H9 (cell line): Measurements from ENCODE around the gene CD164. TPM values are rescaled to one million over a fixed set of nuclear protein-coding genes. Genes with fewer than 3 reads are reported as not detected.

Source experiments
- DNase-seq: peaks from one replicate; pipeline ENCODE4 v3.0.0-alpha.2; 2017
- H2AFZ ChIP-seq: one replicate; pipeline ENCODE4 v1.6.1; 2013; ENCODE audit warnings: mild to moderate bottlenecking, low read length, control low read depth, moderate library complexity
- H2AK5ac ChIP-seq: 2 replicates; pipeline ENCODE4 v1.6.1; 2013; ENCODE audit warnings: low read length, control low read depth, mixed read lengths; ENCODE audit not compliant: insufficient read length
- H2BK120ac ChIP-seq: one replicate; pipeline ENCODE4 v1.6.1; 2013; ENCODE audit warnings: low read depth, mild to moderate bottlenecking, low read length, control low read depth, inconsistent platforms; ENCODE audit not compliant: poor library complexity, severe bottlenecking
- H2BK12ac ChIP-seq: 2 replicates; pipeline ENCODE4 v1.6.1; 2013; ENCODE audit warnings: low read length, control low read depth, mixed read lengths, low read depth; ENCODE audit not compliant: insufficient read length
- H2BK15ac ChIP-seq: 2 replicates; pipeline ENCODE4 v1.6.1; 2013; ENCODE audit warnings: low read depth, low read length, control low read depth
- H2BK20ac ChIP-seq: one replicate; pipeline ENCODE4 v1.6.1; 2013; ENCODE audit warnings: low read depth, mild to moderate bottlenecking, low read length, control low read depth, inconsistent platforms; ENCODE audit not compliant: poor library complexity, severe bottlenecking
- H2BK5ac ChIP-seq: 2 replicates; pipeline ENCODE4 v1.6.1; 2013; ENCODE audit warnings: low read length, control low read depth, mixed read lengths; ENCODE audit not compliant: insufficient read length
- H3K14ac ChIP-seq: 2 replicates; pipeline ENCODE4 v1.6.1; 2013; ENCODE audit warnings: low read length, control low read depth; ENCODE audit not compliant: insufficient read depth
- H3K18ac ChIP-seq: 2 replicates; pipeline ENCODE4 v1.6.1; 2013; ENCODE audit warnings: low read depth, mild to moderate bottlenecking, mixed read lengths, low read length, control low read depth; ENCODE audit not compliant: insufficient read length
- H3K23ac ChIP-seq: 2 replicates; pipeline ENCODE4 v1.6.1; 2013; ENCODE audit warnings: low read length, control low read depth, mixed read lengths, low read depth; ENCODE audit not compliant: insufficient read length
- H3K23me2 ChIP-seq: 2 replicates; pipeline ENCODE4 v1.6.1; 2013; ENCODE audit warnings: low read depth, mild to moderate bottlenecking, mixed read lengths, low read length, control low read depth; ENCODE audit not compliant: insufficient read length, poor library complexity, severe bottlenecking
- H3K27ac ChIP-seq: 2 replicates; pipeline ENCODE4 v1.5.1; 2013; ENCODE audit warnings: low read length, control low read depth, mixed read lengths, low read depth; ENCODE audit not compliant: insufficient read length
- H3K27me3 ChIP-seq: 2 replicates; pipeline ENCODE4 v1.6.1; 2013; ENCODE audit warnings: low read length, control low read depth, inconsistent platforms; ENCODE audit not compliant: insufficient read depth
- H3K4ac ChIP-seq: 2 replicates; pipeline ENCODE4 v1.6.1; 2013; ENCODE audit warnings: low read depth, mild to moderate bottlenecking, control low read depth, inconsistent platforms, low read length, moderate library complexity
- H3K4me1 ChIP-seq: 2 replicates; pipeline ENCODE4 v1.6.1; 2013; ENCODE audit warnings: low read length, control low read depth, inconsistent platforms; ENCODE audit not compliant: insufficient read depth
- H3K4me2 ChIP-seq: 2 replicates; pipeline ENCODE4 v1.6.1; 2013; ENCODE audit warnings: low read length, control low read depth, mixed read lengths; ENCODE audit not compliant: insufficient read length, insufficient read depth
- H3K56ac ChIP-seq: 2 replicates; pipeline ENCODE4 v1.6.1; 2013; ENCODE audit warnings: low read depth, mild to moderate bottlenecking, mixed read lengths, low read length, control low read depth; ENCODE audit not compliant: insufficient read length
- H3K79me1 ChIP-seq: 2 replicates; pipeline ENCODE4 v1.6.1; 2013; ENCODE audit warnings: low read depth, mild to moderate bottlenecking, moderate library complexity, low read length, control low read depth, inconsistent platforms; ENCODE audit not compliant: insufficient read depth, poor library complexity, severe bottlenecking
- H3K79me2 ChIP-seq: 2 replicates; pipeline ENCODE4 v1.6.1; 2013; ENCODE audit warnings: low read length, control low read depth, inconsistent platforms; ENCODE audit not compliant: insufficient read depth
- H3K9ac ChIP-seq: 2 replicates; pipeline ENCODE4 v1.6.1; 2013; ENCODE audit warnings: low read length, control low read depth, mixed read lengths; ENCODE audit not compliant: insufficient read length; ENCODE audit errors: extremely low read depth
- H3K9me3 ChIP-seq: one replicate; pipeline ENCODE4 v1.6.1; 2013; ENCODE audit warnings: low read depth, low read length, inconsistent platforms; ENCODE audit not compliant: control insufficient read depth
- H3T11ph ChIP-seq: one replicate; pipeline ENCODE4 v1.6.1; 2013; ENCODE audit warnings: mild to moderate bottlenecking, low read length, control low read depth, inconsistent platforms
- H4K20me1 ChIP-seq: one replicate; pipeline ENCODE4 v1.6.1; 2013; ENCODE audit not compliant: control insufficient read depth, insufficient read length, insufficient read depth
- H4K5ac ChIP-seq: 2 replicates; pipeline ENCODE4 v1.6.1; 2013; ENCODE audit warnings: low read depth, mild to moderate bottlenecking, mixed read lengths, low read length, control low read depth; ENCODE audit not compliant: insufficient read length
- H4K8ac ChIP-seq: replicated peaks from 2 replicates; pipeline ENCODE4 v1.6.1; 2013; ENCODE audit warnings: low read length, control low read depth, mixed read lengths, low read depth; ENCODE audit not compliant: insufficient read length
- H4K91ac ChIP-seq: 2 replicates; pipeline ENCODE4 v1.6.1; 2013; ENCODE audit warnings: low read depth, mild to moderate bottlenecking, moderate library complexity, mixed read lengths, low read length, control low read depth; ENCODE audit not compliant: insufficient read length
- H3K27ac Mint-ChIP-seq, 3 experiments: 2 replicates in 2 of 3; 3 replicates in 1 of 3; pipeline ENCODE4 v1.8.0; 2020 to 2021; ENCODE audit warnings: mixed read lengths in 3 of 3, mild to moderate bottlenecking in 1 of 3, moderate library complexity in 1 of 3
- H3K27me3 Mint-ChIP-seq: 2 replicates; pipeline ENCODE4 v1.8.0; 2021; ENCODE audit warnings: low read depth, mild to moderate bottlenecking, moderate library complexity, mixed read lengths
- H3K36me3 Mint-ChIP-seq, 3 experiments: 2 replicates in 2 of 3; 3 replicates in 1 of 3; pipeline ENCODE4 v1.8.0; 2020 to 2021; ENCODE audit warnings: low read depth in 3 of 3, mixed read lengths in 3 of 3; ENCODE audit not compliant: insufficient read depth in 1 of 3
- H3K4me1 Mint-ChIP-seq, 2 experiments: 2 replicates each; pipeline ENCODE4 v1.8.0; 2020; ENCODE audit warnings: mixed read lengths in 2 of 2
- H3K4me3 Mint-ChIP-seq, 2 experiments: 2 replicates in 1 of 2; 3 replicates in 1 of 2; pipeline ENCODE4 v1.8.0; 2020 to 2021; ENCODE audit warnings: mild to moderate bottlenecking in 2 of 2, mixed read lengths in 2 of 2, moderate library complexity in 1 of 2
- H3K9me3 Mint-ChIP-seq, 2 experiments: 2 replicates in 1 of 2; 3 replicates in 1 of 2; pipeline ENCODE4 v1.8.0; 2020; ENCODE audit warnings: mild to moderate bottlenecking in 2 of 2, mixed read lengths in 2 of 2, moderate library complexity in 1 of 2
- WGBS: extraction: QIAGEN DNeasy Blood & Tissue Kit; methylation state at CpG from one replicate; pipeline ENCODE4 v1.1.7; 2013; ENCODE audit warnings: missing lambda C conversion rate, low lambda C conversion rate, mixed read lengths; ENCODE audit not compliant: insufficient read length; ENCODE audit errors: extremely low coverage; 5-methylcytosine and 5-hydroxymethylcytosine counted together
- total RNA-seq: library from RNA; stranded (reverse); gene quantifications from 2 replicates; pipeline ENCODE4 v1.2.1, GENCODE V29; 2021
- TF ChIP-seq, protein P1 (sequence below): fragments of 200-600 bp; sonication (generic); conservative IDR thresholded peaks from 3 replicates; pipeline ENCODE4 v1.8.0; 2021; ENCODE audit warnings: antibody characterized with exemption, mild to moderate bottlenecking

Gene CD164
- total RNA-seq, 1 experiment from 2014 or later = 130 TPM

DNA sequence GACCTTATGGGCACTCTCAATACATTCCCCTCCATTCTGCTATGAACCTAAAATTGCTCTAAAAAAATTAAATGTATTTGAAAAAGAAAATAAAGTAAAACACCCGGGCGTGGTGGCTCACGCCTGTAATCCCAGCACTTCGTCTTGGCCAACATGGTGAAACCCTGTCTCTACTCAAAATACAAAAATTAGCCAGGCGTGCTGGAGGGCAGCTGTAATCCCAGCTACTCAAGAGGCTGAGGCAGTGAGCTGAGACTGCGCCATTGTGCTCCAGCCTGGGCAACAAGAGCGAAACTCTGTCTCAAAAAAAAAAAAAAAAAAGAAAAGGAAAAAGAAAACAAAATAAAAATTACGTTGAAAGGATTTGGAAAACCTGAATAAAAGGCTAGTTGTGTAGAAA, 60.5 kb downstream of the CD164 start:
- Histone ChIP-seq H3K18ac (no peak overlapping the region), H3K79me1 (no peaks in the 10 kb centered on the region), H4K8ac (no peak overlapping the region), H3K23ac (no peak overlapping the region), H3K23me2 (no peaks in the 10 kb centered on the region), H3K56ac (no peak overlapping the region), H2BK15ac (no peak overlapping the region), H2BK12ac (no peak overlapping the region), H3K9me3 (no peaks in the 10 kb centered on the region), H2AFZ (no peak overlapping the region), H3T11ph (no peak overlapping the region), H2BK5ac (no peak overlapping the region), H3K4me2 (no peak overlapping the region), H3K14ac (no peak overlapping the region), H3K4me1 (no peaks in the 10 kb centered on the region), H4K20me1 (no peaks in the 10 kb centered on the region), H2BK120ac (no peak overlapping the region), H3K79me2 (no peaks in the 10 kb centered on the region), H3K4ac (no peak overlapping the region), H3K27me3 (no peaks in the 10 kb centered on the region; the same call in 1 of the 2 replicates), H3K27ac (no peak overlapping the region), H2BK20ac (no peak overlapping the region), H3K9ac (no peak overlapping the region), H4K91ac (no peak overlapping the region), H4K5ac (no peak overlapping the region), H2AK5ac (no peak overlapping the region)
- no peak for DNase-seq
- Mint-ChIP-seq H3K27me3 (no peaks in the 10 kb centered on the region; the same call in 1 of the 2 replicates), H3K4me1 (peaks cover 0 to 5% of the 10 kb centered on the region in 2 experiments; a peak in 2 of 4 replicates), H3K9me3 (no peaks in the 10 kb centered on the region), H3K27ac (no peak overlapping the region), H3K4me3 (no peak overlapping the region), H3K36me3 (no peaks in the 10 kb centered on the region)
- TF ChIP-seq, protein P1, sequence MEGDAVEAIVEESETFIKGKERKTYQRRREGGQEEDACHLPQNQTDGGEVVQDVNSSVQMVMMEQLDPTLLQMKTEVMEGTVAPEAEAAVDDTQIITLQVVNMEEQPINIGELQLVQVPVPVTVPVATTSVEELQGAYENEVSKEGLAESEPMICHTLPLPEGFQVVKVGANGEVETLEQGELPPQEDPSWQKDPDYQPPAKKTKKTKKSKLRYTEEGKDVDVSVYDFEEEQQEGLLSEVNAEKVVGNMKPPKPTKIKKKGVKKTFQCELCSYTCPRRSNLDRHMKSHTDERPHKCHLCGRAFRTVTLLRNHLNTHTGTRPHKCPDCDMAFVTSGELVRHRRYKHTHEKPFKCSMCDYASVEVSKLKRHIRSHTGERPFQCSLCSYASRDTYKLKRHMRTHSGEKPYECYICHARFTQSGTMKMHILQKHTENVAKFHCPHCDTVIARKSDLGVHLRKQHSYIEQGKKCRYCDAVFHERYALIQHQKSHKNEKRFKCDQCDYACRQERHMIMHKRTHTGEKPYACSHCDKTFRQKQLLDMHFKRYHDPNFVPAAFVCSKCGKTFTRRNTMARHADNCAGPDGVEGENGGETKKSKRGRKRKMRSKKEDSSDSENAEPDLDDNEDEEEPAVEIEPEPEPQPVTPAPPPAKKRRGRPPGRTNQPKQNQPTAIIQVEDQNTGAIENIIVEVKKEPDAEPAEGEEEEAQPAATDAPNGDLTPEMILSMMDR = no peak
- no CpG with 5 or more reads among the region's 8 CpGs for WGBS
